NCI-H748 (cell line): ENCODE results near the gene FAM163B.

Source experiments
- DNase-seq: peaks from one replicate; lab custom pipeline; 2025; ENCODE audit not compliant: unreplicated experiment; lab: John Stamatoyannopoulos, UW

Gene FAM163B

GRCh38 chr9:133529457-133529856 lies 79.7 kb downstream of the FAM163B start:
- no peak for DNase-seq

- DNase-seq, result peak; percentile 28
Measured at GRCh38 chr9:133528876-133529241, 80.3 kb downstream of the FAM163B start.

GRCh38 chr9:133528001-133528875 lies 81.0 kb downstream of the FAM163B start:
- DNase-seq, result no peak

GRCh38 chr9:133527444-133527920 lies 81.7 kb downstream of the FAM163B start:
- DNase-seq, result no peak
